NCI-H146 (cell line): Measurements from ENCODE around the gene STAB1.

ENCODE experiments used
- DNase-seq: peaks from one replicate; lab custom pipeline; 2025; lab: John Stamatoyannopoulos, UW

Gene STAB1

DNA sequence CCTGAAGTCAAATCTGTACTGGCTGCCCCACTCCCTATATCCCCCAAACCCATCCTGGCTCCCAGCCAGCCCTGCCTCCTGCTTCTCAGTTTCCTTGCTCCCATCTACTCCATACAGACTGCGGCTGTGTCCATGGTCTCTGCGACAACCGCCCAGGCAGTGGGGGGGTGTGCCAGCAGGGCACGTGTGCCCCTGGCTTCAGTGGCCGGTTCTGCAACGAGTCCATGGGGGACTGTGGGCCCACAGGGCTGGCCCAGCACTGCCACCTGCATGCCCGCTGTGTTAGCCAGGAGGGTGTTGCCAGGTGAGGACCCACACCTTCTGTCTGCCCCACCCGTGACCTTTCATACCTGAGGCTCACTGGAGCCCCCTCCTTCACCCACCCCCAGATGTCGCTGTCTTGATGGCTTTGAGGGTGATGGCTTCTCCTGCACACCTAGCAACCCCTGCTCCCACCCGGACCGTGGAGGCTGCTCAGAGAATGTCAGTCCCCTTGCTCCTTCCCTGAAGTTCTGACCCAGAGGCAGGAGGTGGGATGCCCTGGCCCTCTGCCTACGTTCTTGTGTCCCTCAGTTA, 14.7 kb downstream of the STAB1 start:
- no peak for DNase-seq

DNA sequence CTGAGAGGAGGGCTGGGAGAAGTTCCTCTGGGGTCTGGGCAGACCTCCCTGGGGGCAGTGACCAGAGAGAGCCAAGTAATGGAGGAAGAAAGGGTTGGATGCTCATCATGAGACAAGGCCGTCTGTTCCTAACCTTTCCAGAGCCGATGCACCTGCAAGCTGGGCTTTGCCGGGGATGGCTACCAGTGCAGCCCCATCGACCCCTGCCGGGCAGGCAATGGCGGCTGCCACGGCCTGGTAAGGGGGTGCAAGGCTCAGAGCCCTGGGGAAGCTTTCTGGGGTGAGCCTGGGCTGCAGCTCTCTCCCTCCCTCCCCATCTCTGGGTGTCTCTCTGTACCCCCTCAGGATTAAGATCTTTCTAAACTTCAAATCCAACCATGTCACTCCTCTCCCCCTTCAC, 16.4 kb downstream of the STAB1 start:
- DNase-seq = no peak

DNA sequence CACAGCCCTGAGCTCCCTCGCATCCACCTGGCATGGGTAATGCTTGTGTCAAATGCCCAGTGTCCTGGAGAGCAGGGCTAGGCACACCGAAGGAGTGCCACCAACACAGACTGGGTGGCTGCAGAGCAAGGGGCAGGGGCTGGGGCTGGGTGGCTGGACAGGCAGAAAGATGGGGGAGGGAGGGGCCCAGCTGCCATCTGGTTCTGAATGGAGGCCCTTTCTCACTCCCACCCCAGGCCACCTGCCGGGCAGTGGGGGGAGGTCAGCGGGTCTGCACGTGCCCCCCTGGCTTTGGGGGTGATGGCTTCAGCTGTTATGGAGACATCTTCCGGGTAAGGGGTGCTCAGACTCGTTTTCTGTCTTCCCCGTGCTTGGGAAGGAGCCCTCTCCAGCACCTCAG, 17.0 kb downstream of the STAB1 start:
- no peak for DNase-seq

DNA sequence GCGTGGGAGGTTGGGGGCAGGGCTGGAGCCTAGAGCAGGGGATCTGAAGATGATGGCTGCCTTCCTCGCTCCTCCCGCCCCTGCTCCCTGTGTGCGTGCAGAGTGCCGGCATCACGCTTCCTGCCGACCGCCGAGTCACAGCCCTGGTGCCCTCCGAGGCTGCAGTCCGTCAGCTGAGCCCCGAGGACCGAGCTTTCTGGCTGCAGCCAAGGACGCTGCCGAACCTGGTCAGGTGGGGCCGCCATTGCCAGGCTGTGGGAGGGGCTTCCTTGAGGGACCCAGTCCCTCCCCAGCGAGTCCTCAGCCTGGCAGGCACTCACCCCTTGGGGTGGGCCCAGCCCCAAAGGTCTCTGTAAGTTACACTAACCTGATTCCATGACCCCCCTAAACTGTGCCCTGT, 17.6 kb downstream of the STAB1 start:
- DNase-seq = no peak

DNA sequence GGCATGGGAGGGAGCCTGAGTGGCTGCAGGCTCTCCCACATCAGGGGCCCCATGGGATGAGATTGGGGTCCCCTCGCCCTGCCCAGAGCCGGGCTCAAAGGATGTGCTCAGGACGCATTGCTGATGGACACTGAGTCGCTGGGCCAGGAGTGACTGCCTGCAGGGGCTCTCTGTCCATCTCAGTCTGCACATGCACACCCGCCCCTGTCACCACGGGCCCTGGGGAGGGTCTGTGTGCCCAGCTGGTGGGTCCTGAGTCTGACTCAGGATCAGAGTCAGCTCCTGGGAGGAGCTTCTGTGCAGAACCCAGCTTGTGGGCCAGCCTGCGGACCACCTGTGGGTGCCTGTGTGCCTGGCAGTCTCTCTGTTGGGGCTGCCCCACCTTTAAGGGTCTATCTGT, 18.1 kb downstream of the STAB1 start:
- DNase-seq = no peak

DNA sequence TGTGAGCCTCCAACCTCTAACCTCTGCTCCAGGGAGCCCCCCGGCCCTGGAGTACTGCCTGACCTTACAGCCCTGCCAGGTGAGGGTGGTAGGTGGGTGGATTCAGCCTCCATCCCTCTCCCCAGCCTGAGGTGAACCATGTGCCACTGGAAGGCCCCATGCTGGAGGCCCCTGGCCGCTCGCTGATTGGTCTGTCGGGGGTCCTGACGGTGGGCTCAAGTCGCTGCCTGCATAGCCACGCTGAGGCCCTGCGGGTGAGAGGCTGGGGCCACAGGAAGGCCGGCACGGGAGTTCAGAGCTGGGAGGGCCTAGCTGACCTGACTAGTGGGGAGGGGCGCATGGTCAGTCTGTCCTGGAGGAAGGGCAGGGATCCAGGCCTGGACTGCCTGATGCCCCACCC, 19.4 kb downstream of the STAB1 start:
- DNase-seq = no peak

DNA sequence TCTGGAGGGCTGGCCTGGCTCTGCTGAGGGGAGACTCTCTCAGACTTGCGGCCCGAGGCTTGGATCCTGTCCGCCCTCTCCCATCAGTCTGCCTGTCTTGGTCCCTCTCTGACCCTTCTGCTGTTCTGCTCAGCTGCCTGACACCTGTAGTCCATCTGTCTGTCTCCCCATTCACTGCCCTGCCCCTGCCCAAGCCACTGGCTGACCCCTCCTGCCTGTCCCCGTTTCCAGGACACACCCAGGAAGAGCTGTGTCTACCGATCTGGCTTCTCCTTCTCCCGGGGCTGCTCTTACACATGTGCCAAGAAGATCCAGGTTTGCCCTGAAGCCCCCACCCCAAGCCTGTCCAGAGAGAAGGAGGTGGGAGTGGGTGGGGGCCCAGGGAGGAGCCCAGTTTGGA, 20.1 kb downstream of the STAB1 start:
- DNase-seq = no peak

DNA sequence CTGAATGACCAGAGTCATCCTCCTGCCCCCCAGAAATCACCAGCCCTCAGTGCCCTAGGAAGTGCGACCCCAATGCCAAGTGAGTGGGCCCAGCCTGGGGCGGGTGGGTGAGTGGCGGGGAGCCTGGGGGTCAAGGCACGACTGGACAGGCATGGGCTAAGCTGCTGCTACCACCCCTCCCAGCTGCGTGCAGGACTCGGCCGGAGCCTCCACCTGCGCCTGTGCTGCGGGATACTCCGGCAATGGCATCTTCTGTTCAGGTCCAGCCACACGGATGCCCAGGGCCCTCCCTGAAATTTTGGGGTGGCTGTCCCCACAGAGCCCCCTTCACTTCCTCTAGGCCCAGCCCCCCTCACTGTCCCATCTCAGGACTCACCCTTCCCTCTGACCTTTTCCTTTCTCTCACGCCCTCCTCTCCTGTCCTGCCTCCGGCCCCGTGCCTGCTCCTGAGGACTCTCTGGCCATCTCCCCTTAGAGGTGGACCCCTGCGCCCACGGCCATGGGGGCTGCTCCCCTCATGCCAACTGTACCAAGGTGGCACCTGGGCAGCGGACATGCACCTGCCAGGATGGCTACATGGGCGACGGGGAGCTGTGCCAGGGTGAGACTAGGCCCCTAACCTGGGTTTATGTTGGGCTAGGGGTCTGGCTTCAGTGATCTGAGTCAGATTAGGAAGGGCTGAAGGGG, 21.5 kb downstream of the STAB1 start:
- no peak for DNase-seq

DNA sequence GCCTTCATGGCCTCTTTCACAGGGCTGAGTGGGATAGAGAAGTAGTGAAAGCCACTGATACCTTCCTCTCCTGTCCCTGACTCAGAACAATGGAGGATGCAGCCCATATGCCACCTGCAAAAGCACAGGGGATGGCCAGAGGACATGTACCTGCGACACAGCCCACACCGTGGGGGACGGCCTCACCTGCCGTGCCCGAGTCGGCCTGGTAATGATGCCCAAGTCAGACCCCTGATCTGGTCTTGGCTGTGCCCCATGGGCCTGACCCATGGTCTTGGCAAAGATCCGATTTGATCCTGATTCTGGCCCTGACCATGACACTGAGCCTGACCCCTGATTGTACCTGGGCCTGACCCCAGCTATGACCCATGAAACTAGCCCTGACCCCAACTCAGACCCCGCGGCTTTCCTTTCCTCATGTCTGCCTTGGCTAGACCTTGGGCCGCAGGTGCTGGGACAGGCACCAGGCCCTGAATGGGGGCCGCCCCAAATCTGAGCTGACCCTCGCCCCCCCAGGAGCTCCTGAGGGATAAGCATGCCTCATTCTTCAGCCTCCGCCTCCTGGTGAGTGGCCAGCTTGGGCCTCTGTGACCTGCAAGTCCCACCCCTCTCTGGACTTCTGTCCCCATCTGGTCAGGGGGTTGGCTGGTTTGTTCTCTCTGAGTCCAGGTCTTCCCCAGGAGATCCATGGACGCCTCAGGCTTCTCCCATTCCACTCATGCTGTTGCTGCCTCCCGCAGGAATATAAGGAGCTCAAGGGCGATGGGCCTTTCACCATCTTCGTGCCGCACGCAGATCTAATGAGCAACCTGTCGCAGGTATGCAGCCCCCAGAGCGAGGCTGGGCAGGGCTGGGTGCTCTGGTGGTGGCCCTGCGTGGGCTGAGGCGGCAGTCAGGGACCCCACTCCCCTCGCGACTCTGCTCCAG, 22.9 kb downstream of the STAB1 start:
- DNase-seq = no peak

DNA sequence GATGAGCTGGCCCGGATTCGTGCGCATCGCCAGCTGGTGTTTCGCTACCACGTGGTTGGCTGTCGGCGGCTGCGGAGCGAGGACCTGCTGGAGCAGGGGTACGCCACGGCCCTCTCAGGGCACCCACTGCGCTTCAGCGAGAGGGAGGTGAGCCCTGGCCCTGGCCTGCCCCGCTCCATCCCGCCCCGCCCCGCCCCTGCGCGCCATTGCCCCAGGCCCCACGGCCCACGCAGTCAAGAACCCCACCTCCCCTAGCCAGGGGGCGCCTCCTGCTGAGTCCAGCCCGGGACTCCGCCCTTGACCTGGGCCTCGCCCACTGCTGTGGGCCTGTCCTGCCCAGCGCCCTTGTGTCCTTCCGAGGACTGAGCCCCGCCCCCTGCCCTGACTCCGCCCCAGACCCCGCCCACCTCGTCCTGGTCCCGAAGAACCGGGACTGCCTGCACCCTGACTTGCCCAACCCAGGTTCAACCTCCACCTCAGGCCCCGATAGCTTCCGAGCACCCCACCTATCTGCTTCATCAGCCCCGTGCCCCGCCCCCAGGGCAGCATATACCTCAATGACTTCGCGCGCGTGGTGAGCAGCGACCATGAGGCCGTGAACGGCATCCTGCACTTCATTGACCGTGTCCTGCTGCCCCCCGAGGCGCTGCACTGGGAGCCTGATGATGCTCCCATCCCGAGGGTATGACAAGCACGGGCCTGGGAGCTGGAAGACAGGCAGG, 23.7 kb downstream of the STAB1 start:
- DNase-seq = no peak

DNA sequence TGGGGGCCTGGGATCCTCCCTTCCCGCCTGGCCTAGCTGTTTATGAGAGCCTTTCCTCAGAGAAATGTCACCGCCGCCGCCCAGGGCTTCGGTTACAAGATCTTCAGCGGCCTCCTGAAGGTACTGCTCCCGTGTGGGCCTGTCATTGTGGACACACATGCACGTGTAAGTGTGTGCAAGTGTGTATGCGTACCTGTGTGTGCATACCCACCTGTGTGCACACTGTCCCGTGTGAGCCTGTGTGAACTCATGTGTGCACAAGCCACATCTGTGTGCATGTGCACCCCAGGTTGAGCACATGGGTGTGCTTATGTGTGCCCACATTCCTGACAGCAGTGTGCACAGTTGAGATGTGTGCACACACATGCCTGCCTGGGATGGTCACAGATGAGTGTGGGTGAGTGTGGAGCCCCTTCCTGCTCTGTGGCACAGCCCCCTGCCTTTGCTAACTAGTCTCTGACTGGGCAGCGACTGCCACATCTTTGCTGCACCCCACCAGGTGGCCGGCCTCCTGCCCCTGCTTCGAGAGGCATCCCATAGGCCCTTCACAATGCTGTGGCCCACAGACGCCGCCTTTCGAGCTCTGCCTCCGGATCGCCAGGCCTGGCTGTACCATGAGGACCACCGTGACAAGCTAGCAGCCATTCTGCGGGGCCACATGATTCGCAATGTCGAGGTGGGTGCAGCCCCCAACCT, 24.5 kb downstream of the STAB1 start:
- no peak for DNase-seq

DNA sequence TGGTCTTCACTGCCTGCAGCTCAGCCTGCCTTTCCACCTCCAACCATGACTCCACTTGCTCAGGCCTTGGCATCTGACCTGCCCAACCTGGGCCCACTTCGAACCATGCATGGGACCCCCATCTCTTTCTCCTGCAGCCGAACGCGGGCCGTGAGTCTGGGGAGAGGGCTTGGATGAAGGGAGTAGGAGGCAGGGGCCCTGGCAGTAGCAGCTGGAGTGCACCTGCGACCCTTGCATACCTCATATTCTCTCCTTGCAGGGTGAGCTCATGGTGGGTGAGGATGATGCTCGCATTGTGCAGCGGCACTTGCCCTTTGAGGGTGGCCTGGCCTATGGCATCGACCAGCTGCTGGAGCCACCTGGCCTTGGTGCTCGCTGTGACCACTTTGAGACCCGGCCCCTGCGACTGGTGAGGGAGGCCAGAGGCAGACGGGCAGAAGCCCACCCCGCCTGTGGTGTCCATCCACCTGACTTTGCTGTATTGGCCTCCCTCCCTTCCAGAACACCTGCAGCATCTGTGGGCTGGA, 25.1 kb downstream of the STAB1 start:
- DNase-seq = no peak

DNA sequence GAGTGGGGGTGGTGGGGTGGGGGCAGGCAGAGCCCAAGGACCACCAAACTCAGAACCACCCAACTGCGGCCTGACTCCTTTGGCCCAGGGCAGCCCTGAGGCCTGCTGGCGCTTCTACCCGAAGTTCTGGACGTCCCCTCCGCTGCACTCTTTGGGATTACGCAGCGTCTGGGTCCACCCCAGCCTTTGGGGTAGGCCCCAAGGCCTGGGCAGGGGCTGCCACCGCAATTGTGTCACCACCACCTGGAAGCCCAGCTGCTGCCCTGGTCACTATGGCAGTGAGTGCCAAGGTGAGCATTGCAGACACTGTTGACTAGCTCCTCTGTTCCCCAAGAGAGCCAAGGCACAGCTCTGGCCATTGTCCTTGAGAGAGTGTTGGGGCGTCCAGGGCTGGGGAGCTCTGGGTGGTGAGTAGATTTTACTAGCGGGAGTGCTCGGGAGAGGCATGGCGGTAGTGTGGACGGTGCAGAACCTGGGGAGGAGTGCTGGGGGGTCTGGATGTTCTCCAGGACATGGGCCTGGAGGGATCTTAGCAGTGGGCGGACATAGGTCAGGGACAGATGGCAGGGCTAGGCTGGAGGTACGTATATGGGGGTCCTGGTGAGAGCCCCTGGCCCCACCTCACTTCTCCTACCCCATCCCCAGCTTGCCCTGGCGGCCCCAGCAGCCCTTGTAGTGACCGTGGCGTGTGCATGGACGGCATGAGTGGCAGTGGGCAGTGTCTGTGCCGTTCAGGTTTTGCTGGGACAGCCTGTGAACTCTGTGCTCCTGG, 25.8 kb downstream of the STAB1 start:
- no peak for DNase-seq

DNA sequence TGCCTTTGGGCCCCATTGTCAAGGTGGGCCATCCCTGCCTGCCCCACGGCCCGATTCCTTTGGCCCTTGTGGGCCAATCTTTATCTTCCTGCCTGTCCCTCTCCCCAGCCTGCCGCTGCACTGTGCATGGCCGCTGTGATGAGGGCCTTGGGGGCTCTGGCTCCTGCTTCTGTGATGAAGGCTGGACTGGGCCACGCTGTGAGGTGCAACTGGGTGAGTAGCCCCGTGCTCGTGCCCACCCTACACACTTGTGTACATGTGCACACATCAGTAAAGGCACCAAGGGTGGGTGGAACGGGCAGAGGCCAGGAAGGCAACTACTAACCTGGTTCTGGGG, 26.3 kb downstream of the STAB1 start:
- no peak for DNase-seq

DNA sequence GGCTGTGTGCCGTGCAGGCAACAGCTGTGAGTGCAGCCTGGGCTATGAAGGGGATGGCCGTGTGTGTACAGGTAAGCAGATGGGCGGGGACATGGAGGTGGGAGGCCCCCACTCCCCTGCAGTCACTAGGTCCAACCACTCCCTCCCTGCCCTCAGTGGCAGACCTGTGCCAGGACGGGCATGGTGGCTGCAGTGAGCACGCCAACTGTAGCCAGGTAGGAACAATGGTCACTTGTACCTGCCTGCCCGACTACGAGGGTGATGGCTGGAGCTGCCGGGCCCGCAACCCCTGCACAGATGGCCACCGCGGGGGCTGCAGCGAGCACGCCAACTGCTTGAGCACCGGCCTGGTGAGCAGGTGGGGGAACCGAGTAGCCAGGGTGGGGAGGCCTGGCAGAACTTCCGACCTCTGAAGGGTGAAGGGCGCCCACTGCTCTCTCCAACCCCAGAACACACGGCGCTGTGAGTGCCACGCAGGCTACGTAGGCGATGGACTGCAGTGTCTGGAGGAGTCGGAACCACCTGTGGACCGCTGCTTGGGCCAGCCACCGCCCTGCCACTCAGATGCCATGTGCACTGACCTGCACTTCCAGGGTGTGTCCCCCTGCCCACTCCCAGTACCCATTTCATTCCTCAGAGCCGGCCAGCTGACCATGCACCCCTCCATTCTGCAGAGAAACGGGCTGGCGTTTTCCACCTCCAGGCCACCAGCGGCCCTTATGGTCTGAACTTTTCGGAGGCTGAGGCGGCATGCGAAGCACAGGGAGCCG, 26.9 kb downstream of the STAB1 start:
- DNase-seq = no peak

DNA sequence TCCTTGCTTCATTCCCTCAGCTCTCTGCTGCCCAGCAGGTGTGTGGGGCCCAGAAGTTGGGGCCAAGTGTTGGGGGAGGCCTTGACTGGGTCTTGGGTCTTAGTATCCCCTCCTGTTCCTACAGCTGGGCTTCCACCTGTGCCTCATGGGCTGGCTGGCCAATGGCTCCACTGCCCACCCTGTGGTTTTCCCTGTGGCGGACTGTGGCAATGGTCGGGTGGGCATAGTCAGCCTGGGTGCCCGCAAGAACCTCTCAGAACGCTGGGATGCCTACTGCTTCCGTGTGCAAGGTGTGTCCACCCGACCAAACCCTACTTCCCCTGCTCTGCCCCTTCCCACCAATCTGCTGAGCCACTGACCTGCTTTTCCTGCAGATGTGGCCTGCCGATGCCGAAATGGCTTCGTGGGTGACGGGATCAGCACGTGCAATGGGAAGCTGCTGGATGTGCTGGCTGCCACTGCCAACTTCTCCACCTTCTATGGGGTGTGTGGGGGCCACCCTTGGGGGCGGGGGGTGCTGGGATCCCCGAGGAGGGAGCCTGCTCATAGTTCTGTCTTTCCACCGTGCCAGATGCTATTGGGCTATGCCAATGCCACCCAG, 27.6 kb downstream of the STAB1 start:
- no peak for DNase-seq

DNA sequence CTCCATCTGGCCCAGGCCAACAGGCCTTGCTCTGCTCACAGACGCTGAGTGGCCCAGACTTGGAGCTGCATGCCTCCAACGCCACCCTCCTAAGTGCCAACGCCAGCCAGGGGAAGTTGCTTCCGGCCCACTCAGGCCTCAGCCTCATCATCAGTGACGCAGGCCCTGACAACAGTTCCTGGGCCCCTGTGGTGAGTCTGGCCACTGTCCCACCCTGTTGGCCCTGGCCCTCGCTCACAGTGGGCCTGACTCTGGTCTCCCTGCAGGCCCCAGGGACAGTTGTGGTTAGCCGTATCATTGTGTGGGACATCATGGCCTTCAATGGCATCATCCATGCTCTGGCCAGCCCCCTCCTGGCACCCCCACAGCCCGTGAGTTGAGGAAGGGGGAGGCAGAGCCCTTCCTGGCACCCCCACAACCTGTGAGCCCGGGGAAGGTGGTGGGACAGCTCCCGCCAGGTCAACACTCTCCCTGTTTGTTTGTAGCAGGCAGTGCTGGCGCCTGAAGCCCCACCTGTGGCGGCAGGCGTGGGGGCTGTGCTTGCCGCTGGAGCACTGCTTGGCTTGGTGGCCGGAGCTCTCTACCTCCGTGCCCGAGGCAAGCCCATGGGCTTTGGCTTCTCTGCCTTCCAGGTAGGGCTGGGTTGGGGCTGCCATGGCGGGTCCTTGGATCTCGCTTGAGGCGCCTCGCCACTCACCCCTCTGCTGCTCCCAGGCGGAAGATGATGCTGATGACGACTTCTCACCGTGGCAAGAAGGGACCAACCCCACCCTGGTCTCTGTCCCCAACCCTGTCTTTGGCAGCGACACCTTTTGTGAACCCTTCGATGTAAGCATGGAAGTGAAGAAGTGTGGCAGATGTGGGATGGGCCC, 28.5 kb downstream of the STAB1 start:
- no peak for DNase-seq

DNA sequence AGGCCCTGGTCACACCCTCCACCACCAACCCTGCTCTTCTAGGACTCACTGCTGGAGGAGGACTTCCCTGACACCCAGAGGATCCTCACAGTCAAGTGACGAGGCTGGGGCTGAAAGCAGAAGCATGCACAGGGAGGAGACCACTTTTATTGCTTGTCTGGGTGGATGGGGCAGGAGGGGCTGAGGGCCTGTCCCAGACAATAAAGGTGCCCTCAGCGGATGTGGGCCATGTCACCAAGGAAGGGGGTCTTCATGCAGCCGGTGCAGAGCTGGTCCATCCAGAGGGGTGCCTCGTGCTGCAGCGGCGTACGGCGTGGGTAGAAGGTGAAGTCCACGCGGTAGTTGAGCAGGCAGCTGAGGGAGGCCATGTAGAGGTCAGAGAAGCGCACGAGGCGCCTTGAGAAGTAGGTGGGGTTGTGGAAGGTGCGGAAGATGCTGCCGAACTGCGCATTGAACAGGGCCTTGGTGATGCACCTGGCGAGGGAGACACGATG, 29.2 kb downstream of the STAB1 start:
- DNase-seq = no peak
